ENCODE data around the gene CPEB3. TPM values are rescaled to one million over a fixed set of nuclear protein-coding genes. Genes with fewer than 3 reads are reported as not detected.
A peak's percentile ranks its signal among the peaks of the same experiment; 100 is the strongest.

Gene CPEB3
- total and polyA plus RNA-seq, 4 donors = 1.1 to 5.1 (median 2.8) TPM

- peaks cover 0 to 3% (median 0%) of the 10 kb centered on the region in 5 donors for H3K4me1 ChIP-seq (ENCODE audit: control insufficient read depth in 5 of 5, insufficient read depth in 5 of 5, low read length in 5 of 5)
- no peaks in the 10 kb centered on the region for H3K9me3 ChIP-seq (ENCODE audit: control insufficient read depth in 4 of 4, insufficient read depth in 3 of 4, low read length in 3 of 4)
- H3K4me3 ChIP-seq = no peak overlapping the region
- no peak overlapping the region for H3K27ac ChIP-seq (ENCODE audit: low read depth in 1 of 2, low read length in 1 of 2)
- DNase-seq = no peak
- TF ChIP-seq CTCF (IDR thresholded peaks at IDR 0.05; ENCODE audit: control extremely low read depth, extremely low read depth) = no peak
- no peak overlapping the region for H3K9ac ChIP-seq (ENCODE audit: insufficient read depth in 1 of 2, low read length in 2 of 2)
- ATAC-seq (ENCODE audit: insufficient read depth, low FRiP score) = no peak
- H3K36me3 ChIP-seq (ENCODE audit: control insufficient read depth in 4 of 4, insufficient read depth in 4 of 4, low read length in 4 of 4) = no peaks in the 10 kb centered on the region
- no peaks in the 10 kb centered on the region for H3K27me3 ChIP-seq (ENCODE audit: control insufficient read depth in 3 of 3, insufficient read depth in 3 of 3, low read length in 2 of 3)
- 60 to 75% methylated on average over 2 of the region's 2 CpGs for WGBS, 2 donors
Measured at GRCh38 chr10:92268748-92269147, 22.1 kb downstream of the CPEB3 start.

- TF ChIP-seq CTCF (IDR thresholded peaks at IDR 0.05; ENCODE audit: control extremely low read depth, extremely low read depth) = no peak
- Histone ChIP-seq H3K9me3 (ENCODE audit: control insufficient read depth in 4 of 4, insufficient read depth in 3 of 4, low read length in 3 of 4) (no peaks in the 10 kb centered on the region), H3K4me3 (no peak overlapping the region), H3K36me3 (ENCODE audit: control insufficient read depth in 4 of 4, insufficient read depth in 4 of 4, low read length in 4 of 4) (no peaks in the 10 kb centered on the region), H3K27ac (ENCODE audit: low read depth in 1 of 2, low read length in 1 of 2) (peak overlapping the region in 1 of 2 donors; percentile 54), H3K4me1 (ENCODE audit: control insufficient read depth in 5 of 5, insufficient read depth in 5 of 5, low read length in 5 of 5) (peaks cover 0 to 3% (median 0%) of the 10 kb centered on the region in 5 donors), H3K9ac (ENCODE audit: insufficient read depth in 1 of 2, low read length in 2 of 2) (no peak overlapping the region), H3K27me3 (ENCODE audit: control insufficient read depth in 3 of 3, insufficient read depth in 3 of 3, low read length in 2 of 3) (no peaks in the 10 kb centered on the region)
- DNase-seq = peak in 1 of 3 donors; percentile 3
- no peak for ATAC-seq (ENCODE audit: insufficient read depth, low FRiP score)
Measured at GRCh38 chr10:92267343-92267742, 23.5 kb downstream of the CPEB3 start.

GRCh38 chr10:92265687-92266258 is 25.1 kb downstream of the CPEB3 start:
- Histone ChIP-seq H3K27ac (ENCODE audit: low read depth in 1 of 2, low read length in 1 of 2) (no peak overlapping the region), H3K4me1 (ENCODE audit: control insufficient read depth in 5 of 5, insufficient read depth in 5 of 5, low read length in 5 of 5) (peaks cover 0 to 3% (median 0%) of the 10 kb centered on the region in 5 donors), H3K9ac (ENCODE audit: insufficient read depth in 1 of 2, low read length in 2 of 2) (no peak overlapping the region), H3K36me3 (ENCODE audit: control insufficient read depth in 4 of 4, insufficient read depth in 4 of 4, low read length in 4 of 4) (no peaks in the 10 kb centered on the region), H3K4me3 (no peak overlapping the region), H3K27me3 (ENCODE audit: control insufficient read depth in 3 of 3, insufficient read depth in 3 of 3, low read length in 2 of 3) (no peaks in the 10 kb centered on the region), H3K9me3 (ENCODE audit: control insufficient read depth in 4 of 4, insufficient read depth in 3 of 4, low read length in 3 of 4) (no peaks in the 10 kb centered on the region)
- WGBS, 2 donors = 67 to 81% methylated on average over 2 of the region's 2 CpGs
- no peak for TF ChIP-seq CTCF (IDR thresholded peaks at IDR 0.05; ENCODE audit: control extremely low read depth, extremely low read depth)
- DNase-seq = no peak
- ATAC-seq (ENCODE audit: insufficient read depth, low FRiP score) = no peak

- Histone ChIP-seq H3K27ac (ENCODE audit: low read depth in 1 of 2, low read length in 1 of 2) (no peak overlapping the region), H3K36me3 (ENCODE audit: control insufficient read depth in 4 of 4, insufficient read depth in 4 of 4, low read length in 4 of 4) (no peaks in the 10 kb centered on the region), H3K9ac (ENCODE audit: insufficient read depth in 1 of 2, low read length in 2 of 2) (no peak overlapping the region), H3K27me3 (ENCODE audit: control insufficient read depth in 3 of 3, insufficient read depth in 3 of 3, low read length in 2 of 3) (no peaks in the 10 kb centered on the region), H3K4me1 (ENCODE audit: control insufficient read depth in 5 of 5, insufficient read depth in 5 of 5, low read length in 5 of 5) (peaks cover 0 to 3% (median 0%) of the 10 kb centered on the region in 5 donors), H3K9me3 (ENCODE audit: control insufficient read depth in 4 of 4, insufficient read depth in 3 of 4, low read length in 3 of 4) (no peaks in the 10 kb centered on the region), H3K4me3 (no peak overlapping the region)
- ATAC-seq (ENCODE audit: insufficient read depth, low FRiP score) (no peak), DNase-seq (no peak)
- TF ChIP-seq CTCF (IDR thresholded peaks at IDR 0.05; ENCODE audit: control extremely low read depth, extremely low read depth) = no peak
- WGBS, 2 donors = 98 to 99% methylated on average over 2 of the region's 2 CpGs
Measured at GRCh38 chr10:92264249-92264648, 26.6 kb downstream of the CPEB3 start.
